GM12878 (cell line): ENCODE results near the gene ASPDH.

ENCODE experiments used
- CHD1 ChIP-seq: IDR thresholded peaks from 2 replicates; pipeline ENCODE4 v1.6.1; 2012; ENCODE audit warnings: low read depth, low read length, improper control_type of control experiment
- EP300 ChIP-seq, 2 experiments: fragments of 150-350 bp in 1 of 2; IDR thresholded peaks; 2 replicates each; pipeline ENCODE4 v1.6.1; 2011 to 2012; ENCODE audit warnings: low read depth in 2 of 2, low read length in 2 of 2, borderline replicate concordance in 1 of 2, improper control_type of control experiment in 1 of 2, inconsistent platforms in 1 of 2; ENCODE audit not compliant: control insufficient read depth in 1 of 2
- EZH2 ChIP-seq: IDR thresholded peaks from 2 replicates; pipeline ENCODE4 v1.6.1; 2012; ENCODE audit warnings: low read depth, mild to moderate bottlenecking, control low read depth, inconsistent platforms, low read length, borderline replicate concordance; ENCODE audit not compliant: control insufficient read depth
- GABPA ChIP-seq: IDR thresholded peaks from 2 replicates; pipeline ENCODE4 v1.6.1; 2014; ENCODE audit warnings: antibody characterized with exemption, low read depth, mild to moderate bottlenecking, inconsistent platforms
- NRF1 ChIP-seq: conservative IDR thresholded peaks from 2 replicates; pipeline ENCODE4 v1.6.1; 2011; ENCODE audit warnings: mild to moderate bottlenecking, low read depth, low read length, improper control_type of control experiment
- POLR2AphosphoS5 ChIP-seq: IDR thresholded peaks from 2 replicates; pipeline ENCODE4 v1.6.1; 2011; ENCODE audit warnings: mild to moderate bottlenecking, low read length, inconsistent platforms
- SIX5 ChIP-seq: IDR thresholded peaks from 2 replicates; pipeline ENCODE4 v1.6.1; 2011; ENCODE audit warnings: mild to moderate bottlenecking, low read depth, low read length, moderate library complexity; ENCODE audit not compliant: severe bottlenecking
- TF ChIP-seq, protein P1 (sequence below), 3 experiments: IDR thresholded peaks in 2 of 3; conservative IDR thresholded peaks in 1 of 3; 2 replicates each; pipeline ENCODE4 v1.5.1; 2011; ENCODE audit warnings: low read depth in 3 of 3, low read length in 3 of 3, mild to moderate bottlenecking in 3 of 3, control low read depth in 2 of 3, moderate library complexity in 2 of 3, inconsistent platforms in 1 of 3, mixed read lengths in 1 of 3; ENCODE audit not compliant: control insufficient read depth in 2 of 3, insufficient read depth in 1 of 3; ENCODE audit errors: extremely low read depth in 1 of 3
- TF ChIP-seq, protein P2 (sequence below): IDR thresholded peaks from 2 replicates; pipeline ENCODE4 v1.6.1; 2012; ENCODE audit warnings: low read depth, low read length, improper control_type of control experiment

DNA sequence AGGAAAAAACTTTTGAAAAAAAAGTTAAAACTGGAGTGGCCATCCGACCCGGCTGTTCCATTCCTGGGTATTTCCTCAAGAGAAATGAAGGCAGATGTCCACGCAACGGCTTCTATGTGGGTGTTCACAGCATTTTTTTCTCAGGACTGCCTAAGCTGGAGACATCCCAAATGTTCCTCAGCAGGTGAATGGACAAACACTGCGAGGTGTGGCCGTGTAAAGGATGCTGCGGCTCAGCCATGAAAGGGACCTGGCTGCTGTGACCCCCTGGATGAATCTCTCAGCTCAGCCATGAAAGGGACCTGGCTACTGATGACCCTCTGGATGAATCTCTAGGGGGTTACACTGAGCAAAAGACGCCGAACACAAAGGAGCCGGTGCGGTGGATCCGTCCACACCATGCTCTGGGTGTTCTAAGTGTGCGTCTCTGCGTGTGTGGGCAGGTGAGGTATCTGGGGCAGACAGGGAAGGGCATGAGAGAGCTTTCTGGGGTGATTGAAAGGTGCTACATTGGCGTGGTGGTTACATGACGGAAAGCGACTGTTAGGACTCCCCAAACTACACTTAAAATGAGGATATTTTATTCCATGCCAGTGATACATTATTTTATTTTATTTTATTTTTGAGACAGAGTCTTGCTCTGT is 7.2 kb upstream of the ASPDH start:
- TF ChIP-seq, protein P1, sequence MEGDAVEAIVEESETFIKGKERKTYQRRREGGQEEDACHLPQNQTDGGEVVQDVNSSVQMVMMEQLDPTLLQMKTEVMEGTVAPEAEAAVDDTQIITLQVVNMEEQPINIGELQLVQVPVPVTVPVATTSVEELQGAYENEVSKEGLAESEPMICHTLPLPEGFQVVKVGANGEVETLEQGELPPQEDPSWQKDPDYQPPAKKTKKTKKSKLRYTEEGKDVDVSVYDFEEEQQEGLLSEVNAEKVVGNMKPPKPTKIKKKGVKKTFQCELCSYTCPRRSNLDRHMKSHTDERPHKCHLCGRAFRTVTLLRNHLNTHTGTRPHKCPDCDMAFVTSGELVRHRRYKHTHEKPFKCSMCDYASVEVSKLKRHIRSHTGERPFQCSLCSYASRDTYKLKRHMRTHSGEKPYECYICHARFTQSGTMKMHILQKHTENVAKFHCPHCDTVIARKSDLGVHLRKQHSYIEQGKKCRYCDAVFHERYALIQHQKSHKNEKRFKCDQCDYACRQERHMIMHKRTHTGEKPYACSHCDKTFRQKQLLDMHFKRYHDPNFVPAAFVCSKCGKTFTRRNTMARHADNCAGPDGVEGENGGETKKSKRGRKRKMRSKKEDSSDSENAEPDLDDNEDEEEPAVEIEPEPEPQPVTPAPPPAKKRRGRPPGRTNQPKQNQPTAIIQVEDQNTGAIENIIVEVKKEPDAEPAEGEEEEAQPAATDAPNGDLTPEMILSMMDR (IDR thresholded peaks at IDR 0.05 in 2 of 3, conservative IDR thresholded peaks at IDR 0.05 in 1 of 3; ENCODE audit: control insufficient read depth in 2 of 3, extremely low read depth in 1 of 3, insufficient read depth in 1 of 3, low read depth in 3 of 3, low read length in 3 of 3) = no peak
- TF ChIP-seq NRF1 (no peak), CHD1 (no peak), GABPA (no peak), EP300 (IDR thresholded peaks at IDR 0.05; ENCODE audit: borderline replicate concordance in 1 of 2, control insufficient read depth in 1 of 2, low read depth in 2 of 2, low read length in 2 of 2) (no peak), EZH2 (no peak), SIX5 (no peak), POLR2AphosphoS5 (no peak)
- TF ChIP-seq, protein P2, sequence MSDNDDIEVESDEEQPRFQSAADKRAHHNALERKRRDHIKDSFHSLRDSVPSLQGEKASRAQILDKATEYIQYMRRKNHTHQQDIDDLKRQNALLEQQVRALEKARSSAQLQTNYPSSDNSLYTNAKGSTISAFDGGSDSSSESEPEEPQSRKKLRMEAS = no peak
